ENCODE measurements around the gene C14orf93. TPM values are rescaled to one million over a fixed set of nuclear protein-coding genes. Genes with fewer than 3 reads are reported as not detected.
"Not testable (repeated sequence)": the region's sequence is repeated elsewhere in the genome, so short reads cannot be mapped to it uniquely, and the experiment has no call there.

Gene C14orf93
- total and polyA plus RNA-seq, 5 donors from 2014 or later = 4.7 to 8.5 (median 7.1) TPM

DNA sequence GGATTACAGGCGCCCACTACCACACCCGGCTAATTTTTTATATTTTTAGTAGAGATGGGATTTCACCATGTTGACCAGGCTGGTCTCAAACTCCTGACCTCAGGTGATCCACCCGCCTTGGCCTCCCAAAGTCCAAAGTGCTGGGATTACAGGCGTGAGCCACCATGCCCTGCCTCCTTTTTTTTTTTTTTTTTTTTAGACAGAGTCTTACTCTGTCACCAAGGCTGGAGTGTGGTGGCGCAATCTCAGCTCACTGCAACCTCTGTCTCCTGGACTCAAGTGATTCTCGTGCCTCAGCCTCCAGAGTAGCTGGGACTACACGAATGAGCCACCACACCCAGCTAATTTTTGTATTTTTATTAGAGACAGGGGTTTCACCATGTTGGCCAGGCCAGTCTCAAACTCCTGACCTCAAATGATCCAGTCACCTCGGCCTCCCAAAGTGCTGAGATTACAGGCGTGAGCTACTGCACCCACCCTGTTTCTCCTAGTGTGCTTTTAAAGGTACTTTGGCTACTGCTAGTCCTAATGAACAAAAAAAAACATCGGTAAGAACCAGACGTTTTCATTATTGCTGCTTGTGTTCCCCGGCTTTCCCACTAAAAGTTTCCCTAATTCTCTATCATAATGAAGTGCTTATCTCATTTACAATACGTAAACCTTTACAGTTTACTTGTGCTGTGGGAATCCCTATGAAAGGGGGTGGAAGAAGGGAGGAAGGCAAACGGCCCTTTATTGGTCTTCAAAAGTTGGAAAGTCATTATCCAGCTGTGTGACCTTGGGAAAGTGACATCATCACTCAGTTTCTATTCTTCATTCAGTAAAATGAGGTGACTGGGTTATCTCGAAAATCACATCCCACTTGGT is 43.8 kb downstream of the C14orf93 start:
- not testable (repeated sequence) for H3K27ac ChIP-seq (ENCODE audit: insufficient read depth, low read length, poor library complexity, severe bottlenecking); H3K27ac Mint-ChIP-seq; H3K4me1 ChIP-seq (ENCODE audit: control insufficient read depth, insufficient read depth, low read length, poor library complexity, severe bottlenecking); H3K36me3 ChIP-seq (ENCODE audit: control insufficient read depth, insufficient read depth, low read length); H3K36me3 Mint-ChIP-seq; ATAC-seq (ENCODE audit: low read depth in 2 of 2); H3K27me3 ChIP-seq (ENCODE audit: control insufficient read depth, insufficient read depth, low read length); H3K9me3 Mint-ChIP-seq; H3K4me3 ChIP-seq (ENCODE audit: low read depth, low read length); H3K9me3 ChIP-seq (ENCODE audit: control insufficient read depth in 2 of 2, low read length in 2 of 2); H3K4me1 Mint-ChIP-seq; DNase-seq; H3K4me3 Mint-ChIP-seq
- peaks cover 10% of the 10 kb centered on the region for H3K27me3 Mint-ChIP-seq

- DNase-seq (no peak), ATAC-seq (ENCODE audit: low read depth in 2 of 2) (no peak)
- peaks cover 14% of the 10 kb centered on the region for H3K27me3 Mint-ChIP-seq
- Histone ChIP-seq H3K27ac (ENCODE audit: insufficient read depth, low read length, poor library complexity, severe bottlenecking) (no peak overlapping the region), H3K4me1 (ENCODE audit: control insufficient read depth, insufficient read depth, low read length, poor library complexity, severe bottlenecking) (no peaks in the 10 kb centered on the region), H3K4me3 (ENCODE audit: low read depth, low read length) (no peak overlapping the region), H3K27me3 (ENCODE audit: control insufficient read depth, insufficient read depth, low read length) (no peaks in the 10 kb centered on the region), H3K9me3 (ENCODE audit: control insufficient read depth in 2 of 2, low read length in 2 of 2) (no peaks in the 10 kb centered on the region), H3K36me3 (ENCODE audit: control insufficient read depth, insufficient read depth, low read length) (no peaks in the 10 kb centered on the region)
- no peaks in the 10 kb centered on the region for H3K36me3 Mint-ChIP-seq
- peak overlapping the region in 2 of 3 donors; percentile 18 to 32 for H3K27ac Mint-ChIP-seq
- no peaks in the 10 kb centered on the region for H3K9me3 Mint-ChIP-seq
- peak overlapping the region in 1 of 4 donors; percentile 10 for H3K4me3 Mint-ChIP-seq
- peaks cover 0 to 7% (median 3%) of the 10 kb centered on the region in 4 donors for H3K4me1 Mint-ChIP-seq
Measured at GRCh38 chr14:22962061-22962676, 47.8 kb downstream of the C14orf93 start.

DNA sequence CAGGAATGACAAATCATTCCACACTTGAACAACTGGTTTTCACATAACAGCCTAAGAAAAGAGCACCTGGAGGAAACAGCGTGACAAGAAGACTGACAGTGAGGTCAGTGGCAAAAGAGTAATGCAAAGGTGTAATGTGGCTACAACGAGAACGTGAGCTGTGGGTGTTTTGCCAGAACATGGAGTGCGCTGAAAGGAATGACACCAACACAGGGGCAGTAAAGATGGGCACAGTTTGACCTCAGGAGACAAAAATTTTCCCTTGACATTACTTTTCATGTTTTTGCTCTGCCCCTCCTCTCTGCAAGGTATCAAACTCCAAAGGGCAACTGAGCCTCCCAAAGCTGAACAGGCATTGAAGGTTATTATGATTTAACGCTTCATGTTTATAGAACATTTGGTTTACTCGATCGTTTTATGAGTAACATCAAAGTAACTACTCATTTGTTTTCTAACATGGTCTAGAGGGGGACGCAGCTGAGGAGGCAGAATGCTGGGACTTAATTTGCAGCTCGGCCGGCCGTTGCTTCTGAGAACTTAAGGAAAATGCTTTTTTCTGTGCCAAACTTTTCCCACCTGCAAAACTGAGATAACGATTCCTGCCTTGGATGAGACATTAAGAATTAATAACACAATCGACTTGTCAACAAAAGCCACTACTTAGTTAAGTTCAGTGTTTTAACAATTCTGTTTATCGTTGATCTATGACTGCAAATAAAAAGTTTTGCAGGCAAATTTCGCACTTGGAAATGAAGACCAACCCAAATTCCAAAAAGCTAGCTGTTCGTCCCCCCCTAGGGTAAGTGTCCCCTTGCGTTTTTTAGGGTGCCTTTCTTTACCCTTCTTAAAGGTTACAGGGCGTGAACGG is 54.0 kb downstream of the C14orf93 start:
- H3K27me3 Mint-ChIP-seq = peaks cover 4% of the 10 kb centered on the region
- peak overlapping the region; percentile 87 to 95 (median 94) for H3K27ac Mint-ChIP-seq
- H3K4me3 Mint-ChIP-seq = peak overlapping the region; percentile 88 to 96 (median 94)
- Histone ChIP-seq H3K4me1 (ENCODE audit: control insufficient read depth, insufficient read depth, low read length, poor library complexity, severe bottlenecking) (peaks cover 9% of the 10 kb centered on the region), H3K27me3 (ENCODE audit: control insufficient read depth, insufficient read depth, low read length) (no peaks in the 10 kb centered on the region), H3K9me3 (ENCODE audit: control insufficient read depth in 2 of 2, low read length in 2 of 2) (no peaks in the 10 kb centered on the region), H3K4me3 (ENCODE audit: low read depth, low read length) (peak overlapping the region; percentile 91), H3K36me3 (ENCODE audit: control insufficient read depth, insufficient read depth, low read length) (peaks cover 7% of the 10 kb centered on the region), H3K27ac (ENCODE audit: insufficient read depth, low read length, poor library complexity, severe bottlenecking) (peak overlapping the region; percentile 82)
- ATAC-seq (ENCODE audit: low read depth in 2 of 2) (no peak), DNase-seq (no peak)
- peaks cover 16% of the 10 kb centered on the region for H3K36me3 Mint-ChIP-seq
- no peaks in the 10 kb centered on the region for H3K9me3 Mint-ChIP-seq
- H3K4me1 Mint-ChIP-seq = peaks cover 7 to 32% (median 29%) of the 10 kb centered on the region in 4 donors

DNA sequence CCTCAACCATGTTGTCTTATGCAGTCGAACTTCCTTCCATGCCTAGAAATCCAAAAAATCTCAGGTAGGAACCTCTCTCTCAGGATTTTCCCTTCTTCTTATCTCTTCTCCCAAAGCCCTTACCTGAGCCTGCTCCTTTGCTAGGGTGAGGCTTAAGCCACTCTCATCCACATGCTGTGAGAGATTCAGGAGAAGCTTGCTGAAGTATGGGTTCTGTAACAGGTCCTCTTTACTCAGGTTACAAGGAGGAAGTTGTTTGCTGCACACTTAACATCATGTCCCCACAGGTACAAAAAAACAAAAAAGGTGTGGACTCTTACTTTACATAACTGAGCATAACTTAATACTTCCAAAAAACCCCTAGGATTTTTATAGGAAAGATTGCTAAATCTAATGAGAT is 57.5 kb downstream of the C14orf93 start:
- Mint-ChIP-seq H3K27me3 (no peaks in the 10 kb centered on the region), H3K36me3 (peaks cover 29% of the 10 kb centered on the region), H3K9me3 (no peaks in the 10 kb centered on the region), H3K27ac (peak overlapping the region in 2 of 3 donors; percentile 20 to 60), H3K4me1 (peaks cover 7 to 29% (median 24%) of the 10 kb centered on the region in 4 donors), H3K4me3 (peak overlapping the region in 1 of 4 donors; percentile 54)
- Histone ChIP-seq H3K4me3 (ENCODE audit: low read depth, low read length) (no peak overlapping the region), H3K9me3 (ENCODE audit: control insufficient read depth in 2 of 2, low read length in 2 of 2) (no peaks in the 10 kb centered on the region), H3K4me1 (ENCODE audit: control insufficient read depth, insufficient read depth, low read length, poor library complexity, severe bottlenecking) (peaks cover 9% of the 10 kb centered on the region), H3K27ac (ENCODE audit: insufficient read depth, low read length, poor library complexity, severe bottlenecking) (no peak overlapping the region), H3K27me3 (ENCODE audit: control insufficient read depth, insufficient read depth, low read length) (no peaks in the 10 kb centered on the region), H3K36me3 (ENCODE audit: control insufficient read depth, insufficient read depth, low read length) (peaks cover 18% of the 10 kb centered on the region)
- no peak for DNase-seq
- no peak for ATAC-seq (ENCODE audit: low read depth in 2 of 2)

- Mint-ChIP-seq H3K27ac (peak overlapping the region in 1 of 3 donors; percentile 77), H3K4me1 (peaks cover 7 to 29% (median 24%) of the 10 kb centered on the region in 4 donors), H3K36me3 (peaks cover 35% of the 10 kb centered on the region)
- H3K4me3 ChIP-seq (ENCODE audit: low read depth, low read length); H3K4me3 Mint-ChIP-seq; H3K9me3 ChIP-seq (ENCODE audit: control insufficient read depth in 2 of 2, low read length in 2 of 2); H3K27me3 ChIP-seq (ENCODE audit: control insufficient read depth, insufficient read depth, low read length); H3K27ac ChIP-seq (ENCODE audit: insufficient read depth, low read length, poor library complexity, severe bottlenecking); ATAC-seq (ENCODE audit: low read depth in 2 of 2); DNase-seq; H3K4me1 ChIP-seq (ENCODE audit: control insufficient read depth, insufficient read depth, low read length, poor library complexity, severe bottlenecking); H3K27me3 Mint-ChIP-seq; H3K9me3 Mint-ChIP-seq: not testable (repeated sequence)
- H3K36me3 ChIP-seq (ENCODE audit: control insufficient read depth, insufficient read depth, low read length) = peaks cover 24% of the 10 kb centered on the region
Measured at GRCh38 chr14:22951795-22952194, 58.1 kb downstream of the C14orf93 start.

DNA sequence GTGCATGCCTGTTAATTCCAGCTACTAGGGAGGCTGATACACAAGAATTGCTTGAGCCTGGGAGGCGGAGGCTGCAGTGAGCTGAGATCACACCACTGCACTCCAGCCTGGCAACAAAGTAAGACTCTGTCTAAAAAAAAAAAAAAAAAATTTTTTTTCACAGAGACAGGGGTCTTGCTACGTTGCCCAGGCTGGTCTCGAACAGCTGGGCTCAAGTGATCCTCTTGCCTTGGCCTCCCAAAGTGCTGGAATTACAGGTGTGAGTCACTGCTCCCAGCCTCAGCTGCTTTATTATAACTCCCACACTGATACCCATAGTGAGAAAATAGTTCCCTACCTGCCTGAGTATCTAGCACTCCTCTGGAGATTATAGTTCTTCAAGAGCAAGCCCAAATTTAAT is 64.3 kb downstream of the C14orf93 start:
- H3K27ac Mint-ChIP-seq = peak overlapping the region in 1 of 3 donors; percentile 8
- Histone ChIP-seq H3K27ac (ENCODE audit: insufficient read depth, low read length, poor library complexity, severe bottlenecking) (no peak overlapping the region), H3K4me3 (ENCODE audit: low read depth, low read length) (no peak overlapping the region), H3K4me1 (ENCODE audit: control insufficient read depth, insufficient read depth, low read length, poor library complexity, severe bottlenecking) (no peaks in the 10 kb centered on the region), H3K9me3 (ENCODE audit: control insufficient read depth in 2 of 2, low read length in 2 of 2) (no peaks in the 10 kb centered on the region), H3K36me3 (ENCODE audit: control insufficient read depth, insufficient read depth, low read length) (peaks cover 27% of the 10 kb centered on the region), H3K27me3 (ENCODE audit: control insufficient read depth, insufficient read depth, low read length) (no peaks in the 10 kb centered on the region)
- ATAC-seq (ENCODE audit: low read depth in 2 of 2) (no peak), DNase-seq (no peak)
- H3K9me3 Mint-ChIP-seq = no peaks in the 10 kb centered on the region
- peaks cover 35% of the 10 kb centered on the region for H3K36me3 Mint-ChIP-seq
- H3K27me3 Mint-ChIP-seq = no peaks in the 10 kb centered on the region
- no peaks in the 10 kb centered on the region for H3K4me1 Mint-ChIP-seq
- peak overlapping the region in 1 of 4 donors; percentile 21 for H3K4me3 Mint-ChIP-seq

GRCh38 chr14:22939684-22940083 is 70.3 kb downstream of the C14orf93 start:
- H3K36me3 ChIP-seq (ENCODE audit: control insufficient read depth, insufficient read depth, low read length) = no peaks in the 10 kb centered on the region
- no peak for ATAC-seq (ENCODE audit: low read depth in 2 of 2)
- H3K27me3 ChIP-seq (ENCODE audit: control insufficient read depth, insufficient read depth, low read length) = no peaks in the 10 kb centered on the region
- no peak overlapping the region for H3K27ac ChIP-seq (ENCODE audit: insufficient read depth, low read length, poor library complexity, severe bottlenecking)
- DNase-seq = no peak
- no peaks in the 10 kb centered on the region for H3K9me3 Mint-ChIP-seq
- H3K36me3 Mint-ChIP-seq = peaks cover 12% of the 10 kb centered on the region
- H3K4me3 Mint-ChIP-seq = peak overlapping the region in 1 of 4 donors; percentile 32
- H3K27me3 Mint-ChIP-seq = no peaks in the 10 kb centered on the region
- H3K4me3 ChIP-seq (ENCODE audit: low read depth, low read length) = no peak overlapping the region
- no peaks in the 10 kb centered on the region for H3K9me3 ChIP-seq (ENCODE audit: control insufficient read depth in 2 of 2, low read length in 2 of 2)
- H3K27ac Mint-ChIP-seq = no peak overlapping the region
- no peaks in the 10 kb centered on the region for H3K4me1 ChIP-seq (ENCODE audit: control insufficient read depth, insufficient read depth, low read length, poor library complexity, severe bottlenecking)
- H3K4me1 Mint-ChIP-seq = no peaks in the 10 kb centered on the region
